ENCODE measurements around the gene ARHGAP6. TPM values are rescaled to one million over a fixed set of nuclear protein-coding genes. Genes with fewer than 3 reads are reported as not detected.
A peak's percentile ranks its signal among the peaks of the same experiment; 100 is the strongest.

The ARHGAP6 gene
- total and polyA plus RNA-seq, 9 of the 15 experiments (the other 6 are each of a cell fraction or from before 2014, with no cell fraction given): 12.5 to 63.6 (median 41.8) TPM

GRCh38 chrX:11414091-11414490, 251.6 kb downstream of the ARHGAP6 start (continued):
- peak; percentile 54 for TF ChIP-seq ZNF592 (IDR thresholded peaks at IDR 0.05)
- TF ChIP-seq ESRRA (IDR thresholded peaks at IDR 0.05; ENCODE audit: borderline replicate concordance, low read depth): no peak
- TF ChIP-seq FOXJ2 (tag; IDR thresholded peaks at IDR 0.05): no peak
- no peak for TF ChIP-seq KDM4B (IDR thresholded peaks at IDR 0.05; ENCODE audit: borderline replicate concordance in 2 of 2, low read depth in 1 of 2)
- no peak for TF ChIP-seq ZNF785 (CRISPR knock-in tag; IDR thresholded peaks at IDR 0.05)
- no peak for TF ChIP-seq PTBP1 (IDR thresholded peaks at IDR 0.05; ENCODE audit: low read depth, low read length)
- no peak for TF ChIP-seq ZC3H8 (IDR thresholded peaks at IDR 0.05)
- TF ChIP-seq ZNF639 (CRISPR knock-in tag; conservative IDR thresholded peaks at IDR 0.05 in 1 of 2, IDR thresholded peaks at IDR 0.05 in 1 of 2): peak in 1 of 2 experiments; percentile 35; a peak in 1 of 4 replicates
- no peak for TF ChIP-seq MAFF (IDR thresholded peaks at IDR 0.05; ENCODE audit: low read length)
